ENCODE measurements around the gene BET1.
"Not testable (repeated sequence)": the region's sequence is repeated elsewhere in the genome, so short reads cannot be mapped to it uniquely, and the experiment has no call there.

Gene BET1, protein sequence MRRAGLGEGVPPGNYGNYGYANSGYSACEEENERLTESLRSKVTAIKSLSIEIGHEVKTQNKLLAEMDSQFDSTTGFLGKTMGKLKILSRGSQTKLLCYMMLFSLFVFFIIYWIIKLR

DNA sequence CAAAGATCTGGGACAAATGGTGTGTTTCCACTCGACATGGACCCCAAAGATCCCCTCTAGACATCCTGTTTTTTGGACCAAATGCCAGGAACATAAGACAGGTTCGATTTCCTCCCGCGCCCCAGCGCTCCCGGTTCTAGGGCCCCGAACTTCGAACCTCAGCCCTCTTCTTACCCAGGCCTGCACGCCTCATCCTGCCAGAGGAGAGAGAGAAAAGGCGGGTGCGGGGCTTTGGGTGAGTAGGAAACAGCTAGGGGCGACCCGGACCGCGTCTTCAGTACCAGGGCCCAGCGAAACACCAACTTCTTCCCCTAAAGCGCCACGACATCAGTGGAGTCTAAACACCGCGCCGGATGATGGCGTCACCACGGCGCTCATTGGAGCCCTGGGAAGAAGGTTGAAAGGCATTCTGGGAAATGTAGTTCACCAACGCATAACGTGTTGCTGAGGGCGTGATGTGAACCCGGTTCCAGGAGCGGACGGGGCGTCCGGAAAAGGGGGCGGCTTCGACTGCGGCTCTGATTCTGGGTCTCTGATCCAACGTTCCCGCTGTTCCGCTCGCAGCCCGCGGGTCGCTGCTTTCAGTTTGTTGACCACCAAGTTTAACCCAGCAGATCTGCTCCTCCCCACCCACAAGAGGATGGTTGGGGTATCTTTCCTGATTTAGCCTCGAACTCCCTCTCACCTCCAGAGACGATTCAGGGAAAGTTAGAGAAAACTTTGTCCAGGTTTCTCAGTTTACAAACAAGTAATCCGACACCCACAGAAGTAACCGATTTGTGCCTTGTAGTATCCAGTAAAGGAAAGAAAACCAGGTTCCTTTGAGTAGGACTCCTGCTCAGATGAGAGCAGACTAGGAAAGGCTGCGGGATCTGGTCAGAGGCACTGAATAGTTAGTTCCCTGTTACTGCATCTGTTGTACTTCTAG, at the start of gene BET1:
BET1 (minus strand) TSS at position 332 of the 928 bp plus-strand sequence; CDS start at position 193, 139 bp downstream.
- DNase-seq = peak; percentile 87 to 91

DNA sequence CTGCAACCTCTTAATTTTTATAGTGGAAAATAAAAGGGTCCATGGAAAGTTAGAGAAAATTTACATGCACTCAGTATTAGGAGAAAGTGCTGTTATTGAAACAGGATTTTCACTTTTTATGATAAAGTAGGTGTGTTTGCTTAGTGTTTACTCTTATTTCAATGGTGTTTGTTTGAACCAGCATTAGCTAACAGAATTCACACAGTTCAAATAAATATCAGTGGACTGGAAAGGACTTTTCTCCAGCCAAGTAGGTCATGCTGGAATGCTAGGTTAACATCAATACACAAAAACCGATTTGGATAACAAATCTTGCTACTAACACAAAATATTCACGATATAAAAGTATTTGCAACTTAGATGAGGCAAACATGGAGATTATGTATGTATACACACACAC, 49.4 kb upstream of the BET1 start:
- DNase-seq = no peak

DNA sequence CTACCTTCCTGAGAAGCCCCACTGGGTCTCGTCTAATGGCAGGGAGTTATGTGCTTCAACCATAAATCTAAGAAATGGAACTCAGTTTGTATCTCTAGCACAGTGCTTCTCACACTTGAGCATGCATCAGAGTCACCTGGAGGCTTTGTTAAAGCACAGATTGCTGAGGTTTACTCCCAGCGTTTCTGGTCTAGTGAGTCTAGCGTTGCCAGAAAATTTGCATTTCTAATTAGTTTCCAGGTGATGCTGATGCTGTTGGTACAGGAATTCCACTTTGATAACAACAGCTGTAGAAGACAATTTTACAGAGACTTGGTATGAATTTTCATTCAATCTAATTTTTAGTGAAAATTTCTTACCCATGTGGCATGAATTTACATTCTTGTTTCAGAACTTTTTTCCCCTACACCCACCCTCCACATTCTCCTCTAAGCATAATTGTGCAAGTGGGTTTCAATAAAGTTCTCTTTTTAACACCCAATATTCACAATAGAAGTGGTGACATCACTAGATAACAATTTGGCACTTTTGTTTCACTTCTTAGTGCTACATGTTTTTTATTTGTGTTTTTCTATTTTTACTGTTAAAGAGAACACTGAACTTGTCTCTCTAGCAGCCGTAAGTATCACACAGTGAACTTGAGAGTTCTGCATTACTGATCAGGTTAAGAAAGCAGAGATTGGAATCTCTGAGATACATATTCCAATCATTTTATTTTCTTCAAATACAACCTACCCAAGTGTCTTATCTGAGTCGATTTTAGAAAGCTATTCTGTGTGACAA, 48.4 kb upstream of the BET1 start:
- no peak for DNase-seq

DNA sequence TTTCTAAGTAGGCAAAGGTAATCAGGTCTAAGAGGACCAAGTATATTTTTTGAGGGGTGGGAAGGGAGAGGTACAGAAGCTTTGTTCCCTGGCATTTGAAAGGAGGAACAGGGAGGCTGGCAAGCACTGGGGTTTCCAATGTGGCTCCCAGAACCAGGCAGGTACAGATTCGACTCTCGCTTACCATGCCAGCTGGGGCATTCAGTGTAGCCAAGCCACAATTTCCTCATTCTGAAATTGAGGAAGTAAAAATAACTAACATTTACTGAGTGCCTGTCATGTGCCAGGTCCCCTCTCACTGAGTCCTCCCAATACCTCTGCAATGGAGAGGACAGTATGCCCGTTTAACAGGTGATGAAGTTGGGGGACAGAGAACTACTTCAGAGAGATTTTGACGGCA, 45.9 kb upstream of the BET1 start:
- peak; percentile 83 to 86 for DNase-seq

DNA sequence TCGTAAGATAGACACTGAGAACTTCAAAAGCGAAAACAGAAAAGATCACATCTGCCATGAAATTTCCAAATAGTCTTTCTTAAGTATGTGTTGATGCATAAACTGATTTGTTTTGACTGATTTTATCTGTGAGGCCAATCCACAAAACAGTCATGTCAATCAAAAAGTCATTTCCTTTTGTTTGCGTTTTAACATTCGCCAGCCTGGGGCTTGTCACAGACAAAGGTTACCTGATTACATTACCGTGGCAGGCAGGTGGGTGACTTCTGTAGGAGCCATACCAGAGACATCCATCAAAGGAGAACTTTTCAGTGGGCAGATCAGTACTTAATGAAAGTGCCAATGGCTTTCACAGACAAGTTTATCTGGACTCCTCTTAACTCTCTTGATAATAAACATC, 45.5 kb upstream of the BET1 start:
- no peak for DNase-seq

DNA sequence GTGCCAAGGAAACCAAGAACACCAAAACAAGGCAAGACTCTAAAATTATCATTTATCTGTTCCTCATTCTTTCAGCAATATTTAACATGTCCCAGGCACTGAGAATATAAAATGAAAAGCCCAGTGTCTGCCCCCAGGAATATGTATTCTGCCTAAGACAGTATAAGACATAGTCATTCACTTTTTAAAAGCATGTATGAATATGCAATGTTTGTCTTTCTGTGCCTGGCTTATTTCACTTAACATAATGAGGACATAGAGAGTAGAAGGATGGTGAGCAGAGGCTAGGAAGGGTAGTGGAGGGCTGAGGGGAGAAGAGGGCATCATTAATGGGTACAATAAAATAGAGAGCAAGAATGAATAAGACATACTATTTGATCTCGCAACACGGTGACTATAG, 44.6 kb upstream of the BET1 start:
- no peak for DNase-seq

DNA sequence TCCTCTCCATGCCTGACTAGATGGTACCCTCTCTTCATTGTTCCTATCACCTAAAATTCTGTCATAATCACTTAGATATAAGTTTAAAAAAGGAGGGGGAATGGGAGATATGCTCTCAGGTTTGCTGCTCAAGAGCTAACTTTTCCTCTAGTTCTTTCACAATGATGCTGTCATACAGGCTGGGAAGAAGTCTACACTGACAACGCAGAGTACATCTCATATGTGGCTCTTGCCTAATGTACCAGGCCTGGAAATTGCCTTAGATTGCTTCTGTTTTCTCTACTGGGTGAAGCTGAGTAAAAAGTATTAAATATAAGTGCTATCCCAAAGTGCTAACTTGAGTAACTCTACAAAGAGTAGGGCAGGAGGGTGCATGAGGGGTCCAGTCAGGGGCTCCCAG, 43.8 kb upstream of the BET1 start:
- DNase-seq = no peak

DNA sequence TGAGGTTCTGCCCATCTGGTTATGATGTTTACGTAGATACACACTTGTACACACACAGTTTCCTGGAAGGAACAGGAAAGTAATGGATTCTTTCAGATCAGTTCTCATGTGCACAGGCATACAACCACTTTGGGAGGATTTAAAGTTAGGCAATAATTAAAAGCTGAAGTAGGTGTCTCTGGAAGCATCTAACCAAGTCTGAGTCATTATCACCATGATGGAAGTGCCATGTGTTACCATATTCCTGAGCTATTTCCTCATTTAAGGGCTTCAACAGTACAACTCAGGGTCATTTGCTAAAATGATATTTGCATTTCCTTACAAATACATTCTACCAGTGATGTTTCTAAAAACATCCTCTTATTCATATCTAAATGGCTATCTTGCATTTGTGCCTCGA, 41.4 kb upstream of the BET1 start:
- DNase-seq = no peak

DNA sequence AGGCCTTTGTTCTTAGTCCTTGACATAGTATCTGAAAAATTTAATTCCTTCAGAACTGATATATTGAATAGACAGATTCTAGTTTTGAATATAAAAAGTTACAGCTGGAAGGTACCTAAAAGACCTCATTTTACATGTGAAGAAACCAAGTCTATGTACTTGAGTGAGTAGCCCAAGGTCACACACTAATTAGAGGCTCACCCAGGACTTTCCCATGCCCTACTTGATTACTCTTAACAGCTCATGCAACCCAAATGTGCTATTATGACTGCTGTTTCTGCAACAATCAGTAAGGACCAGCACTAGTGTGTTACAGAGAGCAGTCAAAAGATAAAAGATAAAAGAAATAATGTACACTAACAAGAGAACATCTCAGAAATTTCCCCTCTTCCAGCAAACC, 40.7 kb upstream of the BET1 start:
- no peak for DNase-seq

DNA sequence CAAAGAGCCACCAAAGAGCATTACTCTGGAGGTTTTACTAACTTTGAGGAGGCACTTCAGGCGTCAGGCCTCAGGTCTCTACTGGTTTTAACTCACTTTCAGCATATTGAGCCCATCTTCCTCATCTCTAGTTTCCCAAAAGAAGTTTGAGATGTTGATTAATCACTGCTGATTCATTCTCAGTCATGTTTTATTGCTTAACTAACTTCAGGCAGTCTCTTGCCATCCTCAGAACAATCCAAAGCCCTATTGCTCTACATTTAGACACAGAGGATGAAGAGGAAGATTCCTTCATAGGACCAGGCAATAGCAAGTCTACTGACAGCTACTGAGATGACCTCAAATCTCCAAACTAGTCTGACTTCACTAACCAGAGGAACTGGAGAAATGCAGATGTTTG, 39.1 kb upstream of the BET1 start:
- DNase-seq = no peak

DNA sequence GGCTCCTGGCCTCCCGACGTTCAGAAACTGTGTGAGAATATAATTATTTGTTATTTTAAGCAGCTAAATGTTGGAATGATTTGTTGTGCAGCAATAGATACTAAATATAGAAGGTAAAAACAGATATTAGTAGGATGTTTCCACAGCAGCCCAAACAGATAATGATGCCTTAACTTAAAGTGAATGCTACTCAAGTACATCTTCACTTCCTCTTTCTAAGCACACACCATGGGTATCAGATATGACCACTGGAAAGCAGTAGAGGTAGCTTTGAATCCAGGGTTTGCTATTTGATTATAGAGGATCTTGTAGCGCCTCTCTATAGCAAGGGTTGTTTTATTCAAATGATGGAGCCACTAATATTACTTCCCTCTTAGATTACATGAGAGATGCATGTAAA, 38.2 kb upstream of the BET1 start:
- no peak for DNase-seq

DNA sequence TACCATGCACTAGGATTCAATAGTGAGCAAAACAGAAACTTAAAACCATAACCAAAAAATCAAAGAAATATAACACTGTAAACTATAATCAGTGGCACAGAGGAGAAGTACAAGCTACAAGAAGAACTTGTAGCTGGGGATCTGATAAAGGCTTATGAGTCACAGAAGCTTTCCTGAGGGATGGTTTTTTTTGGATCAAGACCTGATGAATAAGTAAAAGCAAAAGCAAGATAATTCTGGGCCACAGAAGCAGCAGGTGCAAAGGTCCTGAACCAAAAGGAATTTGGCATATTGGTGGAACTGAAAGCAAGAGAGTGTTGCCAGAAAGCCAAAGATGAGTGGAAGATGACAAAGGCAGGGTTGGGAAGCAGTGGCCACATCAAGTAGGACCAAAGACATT, 37.4 kb upstream of the BET1 start:
- DNase-seq = no peak

DNA sequence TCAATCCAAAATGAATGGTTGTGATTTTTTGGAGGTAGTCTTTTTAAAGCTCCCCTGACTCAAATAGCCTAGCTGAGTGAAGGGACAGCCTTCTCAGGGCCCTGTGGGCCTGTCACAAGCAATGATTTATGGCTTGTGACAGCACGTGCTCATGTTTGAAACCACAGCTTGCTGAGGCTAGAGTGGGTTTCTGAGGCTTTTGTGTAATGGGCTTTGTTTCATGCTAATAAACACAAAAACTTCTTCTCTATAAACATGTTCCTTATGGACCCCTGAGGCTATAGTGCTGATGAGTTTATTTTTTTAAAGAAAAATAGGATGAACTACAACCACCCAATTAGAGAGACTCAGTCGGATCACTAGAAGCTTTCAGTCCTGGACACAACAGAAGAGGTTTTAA, 36.1 kb upstream of the BET1 start:
- no peak for DNase-seq

DNA sequence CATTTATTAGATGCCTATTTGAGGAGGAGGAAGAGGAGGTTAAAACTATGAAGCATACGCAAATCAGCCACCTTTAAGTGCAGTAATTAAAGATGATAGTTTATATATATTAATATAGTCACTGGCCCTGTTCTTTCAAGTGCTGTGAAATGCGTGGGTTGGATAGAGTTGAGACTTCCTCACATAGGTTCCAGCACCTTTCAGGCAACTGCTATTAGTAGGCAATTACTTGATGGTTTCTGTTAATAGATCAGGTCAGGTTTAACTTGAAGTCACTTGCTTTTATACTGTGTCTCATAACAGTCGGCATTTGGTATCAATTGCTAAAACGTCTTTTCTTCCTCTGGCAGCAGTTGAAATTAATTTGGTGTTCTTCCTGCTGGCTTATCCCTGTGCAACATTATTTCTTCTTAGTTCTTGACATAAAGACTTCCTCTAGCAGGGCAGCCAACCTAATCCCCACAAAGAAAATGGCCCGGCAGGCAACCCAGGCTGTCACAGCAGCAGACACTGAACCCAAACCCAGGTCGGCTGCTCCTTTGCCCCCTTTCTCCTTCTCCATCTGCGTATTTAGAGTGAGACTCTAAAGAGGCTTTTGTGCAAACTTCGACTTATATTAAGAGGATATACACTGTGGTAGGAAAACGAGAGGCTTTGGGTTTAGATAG, 35.3 kb upstream of the BET1 start:
- DNase-seq = no peak

DNA sequence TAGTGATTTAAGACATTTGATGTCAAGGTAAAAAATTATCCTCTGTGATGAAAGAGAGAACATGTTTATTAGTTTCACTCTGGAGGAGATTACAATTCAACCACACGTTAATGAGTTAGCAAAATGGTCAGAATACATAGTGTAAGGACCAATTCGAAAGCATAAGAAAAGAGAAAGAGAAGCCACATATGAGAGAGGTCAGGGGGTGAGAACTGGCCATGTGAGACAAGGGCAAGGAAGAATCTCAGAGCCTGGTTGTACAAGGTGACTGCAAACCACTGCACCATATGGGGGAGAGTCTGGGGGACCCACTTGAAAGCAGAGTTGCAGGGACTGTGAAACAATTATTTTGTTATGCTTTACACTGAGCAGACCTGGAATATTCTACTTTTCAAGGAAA, 27.7 kb upstream of the BET1 start:
- no peak for DNase-seq

DNA sequence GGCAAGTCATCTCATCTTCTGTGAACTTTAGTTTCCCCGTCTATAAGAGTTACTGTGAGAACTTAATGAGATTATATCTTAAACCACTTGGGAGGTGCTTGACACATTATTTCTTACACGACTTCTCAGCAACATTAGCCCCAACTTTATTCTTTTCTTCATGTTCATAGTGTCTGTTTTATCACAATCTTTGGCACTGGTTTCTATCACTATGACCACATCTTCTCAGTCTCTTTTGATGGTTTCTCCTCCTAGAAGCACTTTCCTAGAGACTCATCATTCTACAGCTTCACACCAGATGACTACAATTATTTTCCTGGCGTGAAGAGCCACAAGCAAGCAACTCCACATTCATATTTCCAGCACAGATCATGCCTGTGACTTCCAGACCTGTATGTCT, 26.5 kb upstream of the BET1 start:
- DNase-seq = no peak

DNA sequence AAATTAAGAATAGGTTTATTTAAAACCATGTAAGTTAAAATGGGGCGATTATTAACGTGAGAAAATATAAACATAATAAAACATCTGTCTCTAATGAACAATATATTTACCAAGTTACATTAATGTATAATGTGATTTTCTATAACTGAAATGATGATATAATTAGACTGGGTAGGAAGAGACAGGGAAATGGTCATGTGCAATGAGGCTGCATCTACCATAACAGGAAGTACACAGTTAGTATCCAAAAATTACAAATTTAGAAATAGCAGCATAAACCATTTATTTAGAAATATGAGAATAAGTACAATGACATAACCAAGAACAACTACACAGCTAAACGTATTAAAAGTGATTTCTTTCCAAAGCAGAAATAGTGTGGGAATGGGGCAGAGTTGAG, 25.8 kb upstream of the BET1 start:
- no peak for DNase-seq

DNA sequence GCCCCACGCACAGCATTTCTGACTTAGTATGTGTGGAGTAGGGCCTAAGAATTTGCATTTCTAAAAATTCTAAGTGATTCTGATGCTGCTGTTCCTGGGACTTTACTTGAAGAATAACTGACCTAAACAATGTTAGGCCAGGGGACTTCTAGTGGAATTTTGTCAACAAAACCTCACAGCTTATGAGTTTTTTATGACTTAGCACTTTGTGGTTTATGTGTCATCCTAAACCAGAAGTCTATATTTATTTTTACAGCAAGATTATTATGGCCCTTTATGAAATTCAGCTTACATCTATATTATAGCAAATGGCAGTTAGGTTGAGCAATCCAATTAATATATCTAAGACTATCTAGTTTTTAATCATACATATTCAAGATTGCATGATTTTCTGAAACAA, 24.6 kb upstream of the BET1 start:
- no peak for DNase-seq

DNA sequence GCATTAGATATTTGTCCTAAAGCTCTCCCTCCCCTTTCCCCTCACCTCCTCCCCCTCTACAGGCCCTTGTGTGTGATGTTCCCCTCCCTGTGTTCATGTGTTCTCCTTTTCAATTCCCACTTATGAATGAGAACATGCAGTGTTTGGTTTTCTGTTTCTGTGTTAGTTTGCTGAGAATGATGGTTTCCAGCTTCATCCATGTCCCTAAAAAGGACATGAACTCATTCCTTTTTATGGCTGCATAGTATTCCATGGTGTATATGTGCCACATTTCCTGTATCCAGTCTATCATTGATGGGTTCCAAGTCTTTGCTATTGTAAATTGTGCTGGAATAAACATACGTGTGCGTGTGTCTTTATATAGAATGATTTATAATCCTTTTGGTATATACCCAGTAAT, 22.5 kb upstream of the BET1 start:
- not testable (repeated sequence) for DNase-seq

DNA sequence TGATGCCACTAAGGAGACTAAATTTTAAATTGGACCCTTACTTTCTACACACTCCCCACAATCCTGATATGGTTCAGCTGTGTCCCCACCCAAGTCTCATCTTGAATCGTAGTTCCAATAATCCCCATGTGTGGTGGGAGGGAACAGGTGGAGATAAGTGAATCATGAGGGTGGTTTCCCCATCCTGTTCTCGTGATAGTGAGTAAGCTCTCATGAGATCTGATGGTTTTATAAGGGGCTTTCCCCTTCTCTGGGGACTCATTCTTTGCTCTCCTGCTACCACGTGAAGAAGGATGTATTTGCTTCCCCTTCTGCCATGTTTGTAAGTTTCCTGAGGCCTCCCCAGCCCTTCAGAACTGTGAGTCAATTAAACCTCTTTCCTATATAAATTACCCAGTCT, 18.4 kb upstream of the BET1 start:
- no peak for DNase-seq

DNA sequence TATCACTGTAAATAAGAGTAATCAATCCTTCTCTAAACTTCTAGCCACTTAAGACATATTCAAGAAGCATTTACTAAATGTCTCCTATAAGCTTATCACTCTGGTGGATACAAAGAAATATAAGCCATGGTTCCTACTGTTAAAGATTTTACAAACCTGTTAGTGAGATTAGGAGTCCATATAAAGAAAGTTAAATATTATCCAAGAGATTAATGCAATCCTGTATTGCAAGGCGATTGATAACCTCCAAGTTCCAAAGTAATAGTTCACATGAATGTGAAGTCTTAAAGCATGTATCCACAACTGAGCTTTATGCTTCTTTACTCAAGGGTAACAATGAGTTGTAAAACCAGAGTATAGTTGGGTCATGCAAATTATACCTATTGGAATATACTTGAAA, 12.6 kb upstream of the BET1 start:
- DNase-seq = no peak

DNA sequence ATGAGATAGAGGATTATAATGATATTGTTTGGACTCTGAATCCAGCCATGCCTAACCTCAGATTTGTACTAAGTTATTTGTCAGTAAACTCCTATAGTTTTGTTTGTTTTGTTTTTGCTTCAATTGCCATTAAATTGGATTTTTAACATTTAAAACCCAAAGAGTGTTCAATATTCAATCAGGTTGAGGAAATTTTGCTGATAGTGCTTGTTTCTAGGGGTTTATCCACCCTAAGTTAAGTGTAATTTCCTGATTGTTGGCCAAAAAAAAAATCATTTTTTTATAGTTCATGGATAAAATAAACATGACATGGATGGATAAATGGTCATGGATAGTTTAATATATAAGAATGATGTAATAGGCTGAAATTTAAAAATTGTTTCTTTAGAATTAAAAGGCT, 11.4 kb upstream of the BET1 start:
- no peak for DNase-seq

DNA sequence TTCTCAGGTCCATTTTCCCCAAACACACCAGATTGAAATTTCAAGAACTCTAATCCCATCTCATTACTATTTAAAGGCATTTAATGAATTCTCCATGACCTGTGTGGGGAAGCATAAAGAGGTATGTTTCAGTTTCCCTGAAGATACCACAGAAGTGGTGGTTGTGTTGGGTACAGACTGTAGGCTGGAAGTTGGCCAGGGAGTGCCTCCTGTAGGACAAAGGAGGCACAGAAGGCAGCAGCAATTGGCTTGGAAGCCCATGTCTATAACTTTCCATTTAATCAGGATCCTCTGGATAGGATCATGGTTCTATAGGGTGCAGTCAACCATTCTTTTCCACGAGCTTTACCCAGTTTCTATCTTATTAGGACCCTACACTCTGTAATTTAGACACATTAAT, 8.6 kb upstream of the BET1 start:
- no peak for DNase-seq
